Cardiac fibroblast (primary cell): ENCODE measurements around the gene CHERP.
"Not testable (repeated sequence)": the region's sequence is repeated elsewhere in the genome, so short reads cannot be mapped to it uniquely, and the experiment has no call there.

ENCODE experiments used
- DNase-seq, 2 donors: peaks; one replicate each; pipeline versions ENCODE4 v3.0.0 to v3.0.0-alpha.2; 2010; ENCODE audit warnings: low read depth in 2 of 2
- H3K4me3 ChIP-seq, 2 donors: replicated peaks in 1 of 2; 1 replicate in 1 of 2; 2 replicates in 1 of 2; pipeline ENCODE4 v1.5.1; 2011; ENCODE audit warnings: low read depth in 2 of 2, low read length in 2 of 2, mild to moderate bottlenecking in 2 of 2, moderate library complexity in 1 of 2
- CTCF ChIP-seq: IDR thresholded peaks from one replicate; pipeline ENCODE4 v1.5.1; 2011; ENCODE audit warnings: low read depth, mild to moderate bottlenecking, low read length, inconsistent platforms

CHERP gene

GRCh38 chr19:16496613-16496983 lies 45.6 kb downstream of the CHERP start:
- DNase-seq: peak; percentile 55 to 75
- TF ChIP-seq CTCF: no peak
- peak overlapping the region; percentile 82 to 91 for H3K4me3 ChIP-seq

- DNase-seq: peak; percentile 99
- TF ChIP-seq CTCF: no peak
- peak within 1 kb of the TSS; percentile 82 to 91 for H3K4me3 ChIP-seq
Measured at GRCh38 chr19:16495982-16496612, 46.1 kb downstream of the CHERP start, which contains the start of the genes C19orf44 and CALR3. Gene C19orf44, plus strand, starts transcription at chr19:16496394. Its CDS starts 4,399 bp downstream, at chr19:16500793. Gene CALR3, minus strand, starts transcription at chr19:16496167. Its CDS starts 38 bp downstream, at chr19:16496129.

GRCh38 chr19:16486476-16486875 lies 55.8 kb downstream of the CHERP start:
- not testable (repeated sequence) for H3K4me3 ChIP-seq, DNase-seq

GRCh38 chr19:16482745-16483144 lies 59.5 kb downstream of the CHERP start:
- no peak overlapping the region for H3K4me3 ChIP-seq
- DNase-seq: no peak
- TF ChIP-seq CTCF: no peak

- no peak for DNase-seq
- H3K4me3 ChIP-seq: no peak overlapping the region
- no peak for TF ChIP-seq CTCF
Measured at GRCh38 chr19:16477311-16477710, 64.9 kb downstream of the CHERP start.

- H3K4me3 ChIP-seq: no peak overlapping the region
- DNase-seq: no peak
- TF ChIP-seq CTCF: no peak
Measured at GRCh38 chr19:16476401-16476800, 65.8 kb downstream of the CHERP start.

- DNase-seq: peak in 1 of 2 donors; percentile 35
- TF ChIP-seq CTCF: no peak
- H3K4me3 ChIP-seq: no peak overlapping the region
Measured at GRCh38 chr19:16473875-16474392, 68.3 kb downstream of the CHERP start.
